Measurements from ENCODE around the gene APOL5. TPM values are rescaled to one million over a fixed set of nuclear protein-coding genes. Genes with fewer than 3 reads are reported as not detected.

Gene APOL5
- polyA plus RNA-seq, 1 of the 3 experiments (the other 2 are of a cell fraction): not detected

GRCh38 chr22:35690001-35690400 is 27.7 kb upstream of the APOL5 start (continued):
- TF ChIP-seq, protein P1, sequence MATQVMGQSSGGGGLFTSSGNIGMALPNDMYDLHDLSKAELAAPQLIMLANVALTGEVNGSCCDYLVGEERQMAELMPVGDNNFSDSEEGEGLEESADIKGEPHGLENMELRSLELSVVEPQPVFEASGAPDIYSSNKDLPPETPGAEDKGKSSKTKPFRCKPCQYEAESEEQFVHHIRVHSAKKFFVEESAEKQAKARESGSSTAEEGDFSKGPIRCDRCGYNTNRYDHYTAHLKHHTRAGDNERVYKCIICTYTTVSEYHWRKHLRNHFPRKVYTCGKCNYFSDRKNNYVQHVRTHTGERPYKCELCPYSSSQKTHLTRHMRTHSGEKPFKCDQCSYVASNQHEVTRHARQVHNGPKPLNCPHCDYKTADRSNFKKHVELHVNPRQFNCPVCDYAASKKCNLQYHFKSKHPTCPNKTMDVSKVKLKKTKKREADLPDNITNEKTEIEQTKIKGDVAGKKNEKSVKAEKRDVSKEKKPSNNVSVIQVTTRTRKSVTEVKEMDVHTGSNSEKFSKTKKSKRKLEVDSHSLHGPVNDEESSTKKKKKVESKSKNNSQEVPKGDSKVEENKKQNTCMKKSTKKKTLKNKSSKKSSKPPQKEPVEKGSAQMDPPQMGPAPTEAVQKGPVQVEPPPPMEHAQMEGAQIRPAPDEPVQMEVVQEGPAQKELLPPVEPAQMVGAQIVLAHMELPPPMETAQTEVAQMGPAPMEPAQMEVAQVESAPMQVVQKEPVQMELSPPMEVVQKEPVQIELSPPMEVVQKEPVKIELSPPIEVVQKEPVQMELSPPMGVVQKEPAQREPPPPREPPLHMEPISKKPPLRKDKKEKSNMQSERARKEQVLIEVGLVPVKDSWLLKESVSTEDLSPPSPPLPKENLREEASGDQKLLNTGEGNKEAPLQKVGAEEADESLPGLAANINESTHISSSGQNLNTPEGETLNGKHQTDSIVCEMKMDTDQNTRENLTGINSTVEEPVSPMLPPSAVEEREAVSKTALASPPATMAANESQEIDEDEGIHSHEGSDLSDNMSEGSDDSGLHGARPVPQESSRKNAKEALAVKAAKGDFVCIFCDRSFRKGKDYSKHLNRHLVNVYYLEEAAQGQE (IDR thresholded peaks at IDR 0.05; ENCODE audit: low read depth, low read length): no peak

DNA sequence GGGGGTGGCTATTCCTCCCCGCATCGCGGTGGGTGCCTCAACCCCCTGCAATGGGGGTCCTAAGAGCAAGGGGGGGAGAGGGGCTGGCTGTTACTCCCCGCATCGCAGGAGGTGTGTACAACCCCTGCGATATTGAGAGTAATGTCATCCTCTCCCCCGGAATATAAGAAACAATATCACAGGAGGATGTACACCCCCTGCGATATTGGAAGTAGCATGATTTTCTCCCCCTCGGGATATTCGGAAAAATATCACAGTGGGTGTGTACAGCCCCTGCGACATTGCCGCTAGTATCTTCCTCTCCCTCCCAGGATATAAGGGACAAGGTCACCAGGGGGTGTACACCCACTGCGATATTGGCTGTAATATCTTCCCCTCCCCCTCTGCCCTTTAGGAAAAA is 22.5 kb upstream of the APOL5 start:
- Histone ChIP-seq H3K4me1 (ENCODE audit: control insufficient read depth in 1 of 2, insufficient read depth in 2 of 2, low read depth in 1 of 2, low read length in 1 of 2) (no peaks in the 10 kb centered on the region; a peak in 1 of 4 replicates), H3K36me3 (replicated peaks in 1 of 2; ENCODE audit: control insufficient read depth in 1 of 2, insufficient read depth in 2 of 2, low read length in 1 of 2) (no peaks in the 10 kb centered on the region), H3K79me2 (ENCODE audit: insufficient read depth) (no peaks in the 10 kb centered on the region), H3K27me3 (ENCODE audit: insufficient read depth) (no peaks in the 10 kb centered on the region; the same call in 1 of the 2 replicates), H4K20me1 (ENCODE audit: insufficient read depth) (no peaks in the 10 kb centered on the region), H3K4me2 (no peak overlapping the region), H3K27ac (ENCODE audit: low read depth in 2 of 2, low read length in 1 of 2) (no peak overlapping the region), H3K9me2 (no peaks in the 10 kb centered on the region), H3K9ac (no peak overlapping the region), H3K4me3 (ENCODE audit: low read depth in 2 of 2, low read length in 1 of 2) (no peak overlapping the region), H3F3A (replicated peaks; ENCODE audit: insufficient read depth) (no peaks in the 10 kb centered on the region), H3K9me3 (no peaks in the 10 kb centered on the region), H2AFZ (ENCODE audit: low read depth) (no peak overlapping the region)
- no peak for DNase-seq
- CTCF ChIA-PET: no interaction called here
- POLR2A ChIA-PET: no interaction called here
- 85% methylated on average over 10 of the region's 13 CpGs for WGBS (ENCODE audit: low lambda C conversion rate)
- no peak for TF ChIP-seq FOSL2 (IDR thresholded peaks at IDR 0.05; ENCODE audit: borderline replicate concordance, low read depth)
- TF ChIP-seq, protein P2, sequence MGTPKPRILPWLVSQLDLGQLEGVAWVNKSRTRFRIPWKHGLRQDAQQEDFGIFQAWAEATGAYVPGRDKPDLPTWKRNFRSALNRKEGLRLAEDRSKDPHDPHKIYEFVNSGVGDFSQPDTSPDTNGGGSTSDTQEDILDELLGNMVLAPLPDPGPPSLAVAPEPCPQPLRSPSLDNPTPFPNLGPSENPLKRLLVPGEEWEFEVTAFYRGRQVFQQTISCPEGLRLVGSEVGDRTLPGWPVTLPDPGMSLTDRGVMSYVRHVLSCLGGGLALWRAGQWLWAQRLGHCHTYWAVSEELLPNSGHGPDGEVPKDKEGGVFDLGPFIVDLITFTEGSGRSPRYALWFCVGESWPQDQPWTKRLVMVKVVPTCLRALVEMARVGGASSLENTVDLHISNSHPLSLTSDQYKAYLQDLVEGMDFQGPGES (IDR thresholded peaks at IDR 0.05; ENCODE audit: low read depth, low read length): no peak
- no peak for TF ChIP-seq NFIC (IDR thresholded peaks at IDR 0.05; ENCODE audit: borderline replicate concordance)
- no peak for TF ChIP-seq USF1 (IDR thresholded peaks at IDR 0.05; ENCODE audit: borderline replicate concordance, low read depth)
- no peak for TF ChIP-seq JUND (IDR thresholded peaks at IDR 0.05)
- no peak for TF ChIP-seq USF2 (IDR thresholded peaks at IDR 0.05; ENCODE audit: borderline replicate concordance, low read depth, low read length)
- no peak for TF ChIP-seq RFX5 (IDR thresholded peaks at IDR 0.05; ENCODE audit: low read length)
- TF ChIP-seq FOXM1 (IDR thresholded peaks at IDR 0.05; ENCODE audit: low read depth): no peak
- TF ChIP-seq, protein P3, sequence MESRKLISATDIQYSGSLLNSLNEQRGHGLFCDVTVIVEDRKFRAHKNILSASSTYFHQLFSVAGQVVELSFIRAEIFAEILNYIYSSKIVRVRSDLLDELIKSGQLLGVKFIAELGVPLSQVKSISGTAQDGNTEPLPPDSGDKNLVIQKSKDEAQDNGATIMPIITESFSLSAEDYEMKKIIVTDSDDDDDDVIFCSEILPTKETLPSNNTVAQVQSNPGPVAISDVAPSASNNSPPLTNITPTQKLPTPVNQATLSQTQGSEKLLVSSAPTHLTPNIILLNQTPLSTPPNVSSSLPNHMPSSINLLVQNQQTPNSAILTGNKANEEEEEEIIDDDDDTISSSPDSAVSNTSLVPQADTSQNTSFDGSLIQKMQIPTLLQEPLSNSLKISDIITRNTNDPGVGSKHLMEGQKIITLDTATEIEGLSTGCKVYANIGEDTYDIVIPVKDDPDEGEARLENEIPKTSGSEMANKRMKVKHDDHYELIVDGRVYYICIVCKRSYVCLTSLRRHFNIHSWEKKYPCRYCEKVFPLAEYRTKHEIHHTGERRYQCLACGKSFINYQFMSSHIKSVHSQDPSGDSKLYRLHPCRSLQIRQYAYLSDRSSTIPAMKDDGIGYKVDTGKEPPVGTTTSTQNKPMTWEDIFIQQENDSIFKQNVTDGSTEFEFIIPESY (IDR thresholded peaks at IDR 0.05; ENCODE audit: borderline replicate concordance, low read depth): no peak
- no peak for TF ChIP-seq EP300 (IDR thresholded peaks at IDR 0.05; ENCODE audit: borderline replicate concordance in 1 of 2, low read depth in 1 of 2, low read length in 1 of 2)
- no peak for TF ChIP-seq RAD21 (IDR thresholded peaks at IDR 0.05; ENCODE audit: low read length)
- no peak for TF ChIP-seq CHD2 (IDR thresholded peaks at IDR 0.05; ENCODE audit: low read length, partially characterized antibody)
- TF ChIP-seq FOXJ3 (CRISPR knock-in tag; IDR thresholded peaks at IDR 0.05): no peak
- TF ChIP-seq RXRA (IDR thresholded peaks at IDR 0.05; ENCODE audit: borderline replicate concordance, low read depth): no peak
- TF ChIP-seq TEAD4 (IDR thresholded peaks at IDR 0.05; ENCODE audit: borderline replicate concordance, insufficient read depth): no peak
- no peak for TF ChIP-seq TCF12 (IDR thresholded peaks at IDR 0.05)
